OCI-LY7 (cell line): ENCODE measurements around the gene RAB10.

Experiments used
- CTCF ChIP-seq: fragments of 200-600 bp; sonication (generic); conservative IDR thresholded peaks from 2 replicates; pipeline ENCODE4 v1.5.1; 2014; ENCODE audit warnings: mild to moderate bottlenecking, antibody characterized with exemption, low read length, moderate library complexity, mixed read lengths
- EZH2phosphoT487 ChIP-seq: fragments of 200-600 bp; sonication (generic); IDR thresholded peaks from 2 replicates; pipeline ENCODE4 v1.6.1; 2018; ENCODE audit warnings: low read depth, borderline replicate concordance, mild to moderate bottlenecking, mixed run types, antibody characterized with exemption, low read length, moderate library complexity, mixed read lengths

GRCh38 chr2:26185304-26185928 is 151.5 kb downstream of the RAB10 start:
- TF ChIP-seq CTCF (no peak), EZH2phosphoT487 (no peak)
